HEK293 (cell line): ENCODE results near the gene DENND2A.

Experiments used
- CTCF ChIA-PET: fragments of 350-600 bp; formaldehyde crosslinking; extraction: SDS; loops from one replicate; lab custom pipeline; 2021; ENCODE audit warnings: antibody characterized with exemption; lab: Yijun Ruan, JAX
- POLR2A ChIA-PET: fragments of 300-600 bp; formaldehyde crosslinking; extraction: SDS; loops from one replicate; lab custom pipeline; 2020; ENCODE audit warnings: antibody characterized with exemption, inconsistent platforms; lab: Yijun Ruan, JAX
- H3K27ac ChIP-seq: fragments of 200-500 bp; sonication (Bioruptor generic); 2 replicates; pipeline ENCODE4 v1.5.1; 2014; ENCODE audit warnings: low read depth, low read length, control low read depth, inconsistent platforms; ENCODE audit errors: extremely low read depth
- H3K36me3 ChIP-seq, 2 experiments: fragments of 200-500 bp in 1 of 2; sonication (Bioruptor generic) in 1 of 2; 1 replicate in 1 of 2; 2 replicates in 1 of 2; pipeline ENCODE4 v1.5.1; 2014 to 2017; ENCODE audit warnings: inconsistent platforms in 2 of 2, low read length in 2 of 2; ENCODE audit not compliant: control insufficient read depth in 2 of 2, insufficient read depth in 1 of 2
- H3K4me1 ChIP-seq: fragments of 200-500 bp; sonication (Bioruptor generic); 2 replicates; pipeline ENCODE4 v1.5.1; 2014; ENCODE audit warnings: mild to moderate bottlenecking, low read length, inconsistent platforms; ENCODE audit not compliant: control insufficient read depth, insufficient read depth
- H3K4me3 ChIP-seq: 2 replicates; pipeline ENCODE4 v1.5.1; 2011; ENCODE audit warnings: low read depth, mild to moderate bottlenecking, control low read depth, low read length, moderate library complexity
- H3K9me3 ChIP-seq: fragments of 200-500 bp; sonication (Bioruptor generic); 2 replicates; pipeline ENCODE4 v1.5.1; 2014; ENCODE audit warnings: low read depth, low read length, inconsistent platforms; ENCODE audit not compliant: control insufficient read depth, insufficient read depth
- KLF10 ChIP-seq: fragments of 450-650 bp; IDR thresholded peaks from 2 replicates; pipeline ENCODE4 v1.5.1; 2018; ENCODE audit warnings: missing biosample characterization, mild to moderate bottlenecking, missing genetic modification characterization
- KLF8 ChIP-seq: fragments of 450-650 bp; formaldehyde crosslinking; IDR thresholded peaks from 2 replicates; pipeline ENCODE4 v1.5.1; 2016; ENCODE audit warnings: missing biosample characterization, missing genetic modification characterization
- SCRT2 ChIP-seq: fragments of 450-650 bp; formaldehyde crosslinking; IDR thresholded peaks from 2 replicates; pipeline ENCODE4 v1.5.1; 2016; ENCODE audit warnings: missing biosample characterization, missing genetic modification characterization
- SP3 ChIP-seq: fragments of 450-650 bp; formaldehyde crosslinking; IDR thresholded peaks from 2 replicates; pipeline ENCODE4 v1.5.1; 2016; ENCODE audit warnings: missing biosample characterization, missing genetic modification characterization
- ZBTB17 ChIP-seq: fragments of 450-650 bp; formaldehyde crosslinking; IDR thresholded peaks from 2 replicates; pipeline ENCODE4 v1.5.1; 2016; ENCODE audit warnings: missing biosample characterization, missing genetic modification characterization
- ZBTB20 ChIP-seq: fragments of 450-650 bp; formaldehyde crosslinking; IDR thresholded peaks from 2 replicates; pipeline ENCODE4 v1.5.1; 2016; ENCODE audit warnings: missing biosample characterization, missing genetic modification characterization
- ZFHX2 ChIP-seq: fragments of 450-650 bp; formaldehyde crosslinking; conservative IDR thresholded peaks from 2 replicates; pipeline ENCODE4 v1.5.1; 2016; ENCODE audit warnings: missing biosample characterization, missing genetic modification characterization
- ZFP69B ChIP-seq: fragments of 450-650 bp; formaldehyde crosslinking; IDR thresholded peaks from 2 replicates; pipeline ENCODE4 v1.5.1; 2016; ENCODE audit warnings: missing biosample characterization, missing genetic modification characterization
- ZNF10 ChIP-seq: fragments of 450-650 bp; formaldehyde crosslinking; IDR thresholded peaks from 2 replicates; pipeline ENCODE4 v1.5.1; 2017; ENCODE audit warnings: missing biosample characterization, missing genetic modification characterization
- ZNF169 ChIP-seq: fragments of 450-650 bp; formaldehyde crosslinking; IDR thresholded peaks from 2 replicates; pipeline ENCODE4 v1.5.1; 2016; ENCODE audit warnings: missing biosample characterization, missing genetic modification characterization
- ZNF292 ChIP-seq: fragments of 450-650 bp; formaldehyde crosslinking; IDR thresholded peaks from 2 replicates; pipeline ENCODE4 v1.5.1; 2016; ENCODE audit warnings: low read depth, missing biosample characterization, missing genetic modification characterization, borderline replicate concordance
- ZNF37A ChIP-seq: fragments of 450-650 bp; IDR thresholded peaks from 2 replicates; pipeline ENCODE4 v1.5.1; 2018; ENCODE audit warnings: missing biosample characterization, missing genetic modification characterization
- ZNF501 ChIP-seq: fragments of 450-650 bp; formaldehyde crosslinking; IDR thresholded peaks from 2 replicates; pipeline ENCODE4 v1.5.1; 2016; ENCODE audit warnings: missing biosample characterization, missing genetic modification characterization
- ZNF610 ChIP-seq: fragments of 450-650 bp; formaldehyde crosslinking; IDR thresholded peaks from 2 replicates; pipeline ENCODE4 v1.5.1; 2016; ENCODE audit warnings: missing biosample characterization, missing genetic modification characterization, borderline replicate concordance
- ZNF677 ChIP-seq: fragments of 450-650 bp; IDR thresholded peaks from 2 replicates; pipeline ENCODE4 v1.5.0; 2018; ENCODE audit warnings: missing biosample characterization, mild to moderate bottlenecking, missing genetic modification characterization, moderate library complexity
- ZNF747 ChIP-seq: fragments of 450-650 bp; formaldehyde crosslinking; IDR thresholded peaks from 2 replicates; pipeline ENCODE4 v1.5.1; 2016; ENCODE audit warnings: missing biosample characterization, missing genetic modification characterization
- ZNF76 ChIP-seq: fragments of 450-650 bp; formaldehyde crosslinking; IDR thresholded peaks from 2 replicates; pipeline ENCODE4; 2016; ENCODE audit warnings: low read depth, missing biosample characterization, missing genetic modification characterization, borderline replicate concordance
- ZNF768 ChIP-seq: fragments of 450-650 bp; formaldehyde crosslinking; IDR thresholded peaks from 2 replicates; pipeline ENCODE4 v1.5.1; 2018; ENCODE audit warnings: missing biosample characterization, mild to moderate bottlenecking, missing genetic modification characterization
- ZNF843 ChIP-seq: fragments of 450-650 bp; formaldehyde crosslinking; IDR thresholded peaks from 2 replicates; pipeline ENCODE4 v1.5.1; 2016; ENCODE audit warnings: missing biosample characterization, missing genetic modification characterization
- ZSCAN16 ChIP-seq: fragments of 450-650 bp; formaldehyde crosslinking; IDR thresholded peaks from 2 replicates; pipeline ENCODE4 v1.5.1; 2016; ENCODE audit warnings: missing biosample characterization, missing genetic modification characterization
- ZSCAN30 ChIP-seq: fragments of 450-650 bp; IDR thresholded peaks from 2 replicates; pipeline ENCODE4 v1.5.1; 2018; ENCODE audit warnings: missing biosample characterization, mild to moderate bottlenecking, missing genetic modification characterization, moderate library complexity
- TF ChIP-seq, protein P1 (sequence below): IDR thresholded peaks from 2 replicates; pipeline ENCODE4 v1.6.1; 2011; ENCODE audit warnings: mild to moderate bottlenecking, low read depth, low read length, borderline replicate concordance
- TF ChIP-seq, protein P2 (sequence below): fragments of 450-650 bp; formaldehyde crosslinking; IDR thresholded peaks from 2 replicates; pipeline ENCODE4 v1.5.1; 2016; ENCODE audit warnings: missing biosample characterization, missing genetic modification characterization
- TF ChIP-seq, protein P3 (sequence below): fragments of 450-650 bp; formaldehyde crosslinking; IDR thresholded peaks from 2 replicates; pipeline ENCODE4 v1.5.1; 2016; ENCODE audit warnings: missing biosample characterization, missing genetic modification characterization, low read depth
- TF ChIP-seq, protein P4 (sequence below): fragments of 450-650 bp; formaldehyde crosslinking; optimal IDR thresholded peaks from 2 replicates; pipeline ENCODE3; 2016; ENCODE audit warnings: missing biosample characterization, mild to moderate bottlenecking, missing genetic modification characterization
- TF ChIP-seq, protein P5 (sequence below): fragments of 450-650 bp; formaldehyde crosslinking; IDR thresholded peaks from 2 replicates; pipeline ENCODE4 v1.5.1; 2017; ENCODE audit warnings: missing biosample characterization, missing genetic modification characterization

DENND2A gene

DNA sequence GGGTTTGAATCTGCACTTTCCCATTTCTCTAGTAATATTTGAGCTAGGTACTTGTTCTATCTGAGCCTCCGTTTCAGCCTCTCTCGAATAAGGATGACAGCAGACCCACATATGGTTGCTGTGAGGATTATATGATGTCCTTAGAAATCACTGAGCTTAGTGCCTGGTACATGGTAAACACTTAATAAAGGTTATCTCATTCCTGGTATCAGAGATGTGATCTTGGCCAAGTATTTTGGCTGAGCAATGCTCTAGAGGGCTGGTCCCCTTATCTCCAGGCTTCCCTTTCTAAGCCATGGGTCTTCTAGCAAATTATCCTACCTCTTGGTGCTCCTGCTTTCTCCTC, 160.9 kb downstream of the DENND2A start:
- no peaks in the 10 kb centered on the region for H3K9me3 ChIP-seq
- H3K36me3 ChIP-seq: no peaks in the 10 kb centered on the region
- no peak overlapping the region for H3K27ac ChIP-seq
- TF ChIP-seq ZNF677: no peak
- TF ChIP-seq ZNF501 (tag by site-specific recombination): no peak
- no peak for TF ChIP-seq ZNF610 (tag by site-specific recombination)
- TF ChIP-seq ZNF169: no peak
- TF ChIP-seq ZNF37A: no peak
- TF ChIP-seq, protein P1, sequence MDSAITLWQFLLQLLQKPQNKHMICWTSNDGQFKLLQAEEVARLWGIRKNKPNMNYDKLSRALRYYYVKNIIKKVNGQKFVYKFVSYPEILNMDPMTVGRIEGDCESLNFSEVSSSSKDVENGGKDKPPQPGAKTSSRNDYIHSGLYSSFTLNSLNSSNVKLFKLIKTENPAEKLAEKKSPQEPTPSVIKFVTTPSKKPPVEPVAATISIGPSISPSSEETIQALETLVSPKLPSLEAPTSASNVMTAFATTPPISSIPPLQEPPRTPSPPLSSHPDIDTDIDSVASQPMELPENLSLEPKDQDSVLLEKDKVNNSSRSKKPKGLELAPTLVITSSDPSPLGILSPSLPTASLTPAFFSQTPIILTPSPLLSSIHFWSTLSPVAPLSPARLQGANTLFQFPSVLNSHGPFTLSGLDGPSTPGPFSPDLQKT: no peak
- peak overlapping the region; percentile 97 for H3K4me3 ChIP-seq
- CTCF ChIA-PET: interaction anchor here (0.5 to 1.1 kb wide), 4 partner anchors 13 to 1704 kb away, joined by 3 to 10 read pairs (median 6); no protein-coding TSS in a partner anchor
- peaks cover 3% of the 10 kb centered on the region; the same call in 1 of the 2 replicates for H3K4me1 ChIP-seq
- POLR2A ChIA-PET: interaction anchor here (0.6 to 0.7 kb wide), 2 partner anchors 21 to 161 kb away, joined by 3 to 4 read pairs; partner anchors contain the start of gene DENND2A

DNA sequence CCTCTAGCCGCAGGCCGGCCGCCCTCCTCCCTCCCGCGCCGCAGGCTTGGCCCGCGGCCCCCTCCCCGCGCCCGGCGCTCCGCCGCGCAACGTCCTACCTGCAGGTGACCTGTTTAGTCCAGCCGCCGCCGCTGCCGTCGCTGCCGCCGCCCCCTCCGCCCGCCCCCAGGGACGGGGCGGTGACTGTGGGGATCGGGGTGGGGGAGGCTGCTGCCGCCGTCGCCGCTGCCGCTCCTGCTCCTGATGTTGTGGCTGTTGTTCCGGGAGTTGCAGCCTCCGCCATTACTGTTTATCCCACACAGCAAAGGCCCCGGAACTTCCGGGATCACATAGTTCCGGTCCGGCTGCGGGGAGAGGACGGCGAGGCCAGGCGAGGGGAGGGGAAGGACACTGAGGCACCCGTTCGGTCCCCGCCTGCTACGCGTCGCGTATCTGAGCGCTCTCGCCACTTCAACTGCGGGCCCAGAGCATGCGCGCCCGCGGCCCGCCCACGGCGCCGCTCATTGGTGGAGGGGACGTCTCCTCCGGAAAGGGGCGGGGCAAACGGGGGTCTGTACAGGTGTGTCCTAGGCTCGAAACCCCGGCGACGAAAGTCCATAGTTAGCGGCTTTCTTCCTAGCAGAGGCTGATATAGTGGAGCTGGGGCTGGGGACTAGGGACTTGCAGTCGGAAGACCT, 161.4 kb downstream of the DENND2A start, which contains the start of gene MKRN1:
MKRN1 (minus strand) TSS at position 444 of the 677 bp plus-strand sequence; CDS start at position 283, 161 bp downstream.
- Histone ChIP-seq H3K4me3 (peak within 1 kb of the TSS; percentile 97), H3K9me3 (no peaks in the 10 kb centered on the region), H3K27ac (peak within 1 kb of the TSS; percentile 85), H3K4me1 (peaks cover 3% of the 10 kb centered on the region; the same call in 1 of the 2 replicates), H3K36me3 (no peaks in the 10 kb centered on the region)
- CTCF ChIA-PET: interaction anchor here (0.5 to 1.1 kb wide), 3 partner anchors 14 to 166 kb away, joined by 3 to 10 read pairs (median 3); no protein-coding TSS in a partner anchor
- POLR2A ChIA-PET: interaction anchor here (0.6 to 0.7 kb wide), 2 partner anchors 22 to 162 kb away, joined by 3 to 4 read pairs; partner anchors contain the start of gene DENND2A
- TF ChIP-seq ZNF843 (tag by site-specific recombination): no peak
- TF ChIP-seq SP3: peak; percentile 87
- TF ChIP-seq ZNF747 (tag by site-specific recombination): no peak
- TF ChIP-seq, protein P2, sequence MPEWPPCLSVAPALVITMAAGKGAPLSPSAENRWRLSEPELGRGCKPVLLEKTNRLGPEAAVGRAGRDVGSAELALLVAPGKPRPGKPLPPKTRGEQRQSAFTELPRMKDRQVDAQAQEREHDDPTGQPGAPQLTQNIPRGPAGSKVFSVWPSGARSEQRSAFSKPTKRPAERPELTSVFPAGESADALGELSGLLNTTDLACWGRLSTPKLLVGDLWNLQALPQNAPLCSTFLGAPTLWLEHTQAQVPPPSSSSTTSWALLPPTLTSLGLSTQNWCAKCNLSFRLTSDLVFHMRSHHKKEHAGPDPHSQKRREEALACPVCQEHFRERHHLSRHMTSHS (tag by site-specific recombination): no peak
- peak; percentile 44; the same call in 1 of the 2 replicates for TF ChIP-seq ZBTB17
- TF ChIP-seq KLF8: peak; percentile 61; the same call in 1 of the 2 replicates
- peak; percentile 95 for TF ChIP-seq ZBTB20 (tag by site-specific recombination)
- peak; percentile 70; the same call in 1 of the 2 replicates for TF ChIP-seq ZFP69B (tag by site-specific recombination)
- peak; percentile 58 for TF ChIP-seq ZNF10
- TF ChIP-seq ZNF501 (tag by site-specific recombination): peak; percentile 32; the same call in 1 of the 2 replicates
- TF ChIP-seq SCRT2 (tag by site-specific recombination): peak; percentile 38; the same call in 1 of the 2 replicates
- no peak for TF ChIP-seq ZNF768 (tag by site-specific recombination)
- TF ChIP-seq ZNF292 (tag by site-specific recombination): no peak
- TF ChIP-seq ZFHX2 (tag by site-specific recombination): peak; percentile 66; the same call in 1 of the 2 replicates
- TF ChIP-seq KLF10 (tag by site-specific recombination): peak; percentile 41; the same call in 1 of the 2 replicates
- TF ChIP-seq, protein P3, sequence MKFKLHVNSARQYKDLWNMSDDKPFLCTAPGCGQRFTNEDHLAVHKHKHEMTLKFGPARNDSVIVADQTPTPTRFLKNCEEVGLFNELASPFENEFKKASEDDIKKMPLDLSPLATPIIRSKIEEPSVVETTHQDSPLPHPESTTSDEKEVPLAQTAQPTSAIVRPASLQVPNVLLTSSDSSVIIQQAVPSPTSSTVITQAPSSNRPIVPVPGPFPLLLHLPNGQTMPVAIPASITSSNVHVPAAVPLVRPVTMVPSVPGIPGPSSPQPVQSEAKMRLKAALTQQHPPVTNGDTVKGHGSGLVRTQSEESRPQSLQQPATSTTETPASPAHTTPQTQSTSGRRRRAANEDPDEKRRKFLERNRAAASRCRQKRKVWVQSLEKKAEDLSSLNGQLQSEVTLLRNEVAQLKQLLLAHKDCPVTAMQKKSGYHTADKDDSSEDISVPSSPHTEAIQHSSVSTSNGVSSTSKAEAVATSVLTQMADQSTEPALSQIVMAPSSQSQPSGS (tag by site-specific recombination): no peak
- TF ChIP-seq ZSCAN30 (tag by site-specific recombination): peak; percentile 77
- TF ChIP-seq, protein P4, sequence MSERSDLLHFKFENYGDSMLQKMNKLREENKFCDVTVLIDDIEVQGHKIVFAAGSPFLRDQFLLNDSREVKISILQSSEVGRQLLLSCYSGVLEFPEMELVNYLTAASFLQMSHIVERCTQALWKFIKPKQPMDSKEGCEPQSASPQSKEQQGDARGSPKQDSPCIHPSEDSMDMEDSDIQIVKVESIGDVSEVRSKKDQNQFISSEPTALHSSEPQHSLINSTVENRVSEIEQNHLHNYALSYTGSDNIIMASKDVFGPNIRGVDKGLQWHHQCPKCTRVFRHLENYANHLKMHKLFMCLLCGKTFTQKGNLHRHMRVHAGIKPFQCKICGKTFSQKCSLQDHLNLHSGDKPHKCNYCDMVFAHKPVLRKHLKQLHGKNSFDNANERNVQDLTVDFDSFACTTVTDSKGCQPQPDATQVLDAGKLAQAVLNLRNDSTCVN (tag by site-specific recombination): peak; percentile 78
- no peak for TF ChIP-seq ZSCAN16 (tag by site-specific recombination)
- TF ChIP-seq, protein P5, sequence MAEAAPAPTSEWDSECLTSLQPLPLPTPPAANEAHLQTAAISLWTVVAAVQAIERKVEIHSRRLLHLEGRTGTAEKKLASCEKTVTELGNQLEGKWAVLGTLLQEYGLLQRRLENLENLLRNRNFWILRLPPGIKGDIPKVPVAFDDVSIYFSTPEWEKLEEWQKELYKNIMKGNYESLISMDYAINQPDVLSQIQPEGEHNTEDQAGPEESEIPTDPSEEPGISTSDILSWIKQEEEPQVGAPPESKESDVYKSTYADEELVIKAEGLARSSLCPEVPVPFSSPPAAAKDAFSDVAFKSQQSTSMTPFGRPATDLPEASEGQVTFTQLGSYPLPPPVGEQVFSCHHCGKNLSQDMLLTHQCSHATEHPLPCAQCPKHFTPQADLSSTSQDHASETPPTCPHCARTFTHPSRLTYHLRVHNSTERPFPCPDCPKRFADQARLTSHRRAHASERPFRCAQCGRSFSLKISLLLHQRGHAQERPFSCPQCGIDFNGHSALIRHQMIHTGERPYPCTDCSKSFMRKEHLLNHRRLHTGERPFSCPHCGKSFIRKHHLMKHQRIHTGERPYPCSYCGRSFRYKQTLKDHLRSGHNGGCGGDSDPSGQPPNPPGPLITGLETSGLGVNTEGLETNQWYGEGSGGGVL (tag by site-specific recombination): peak; percentile 57; the same call in 1 of the 2 replicates
- TF ChIP-seq, protein P1: peak; percentile 80; the same call in 1 of the 2 replicates
- peak; percentile 44; the same call in 1 of the 2 replicates for TF ChIP-seq ZNF76 (tag by site-specific recombination)
